Stimulated activated naive CD4-positive, alpha-beta T cell treated with Interleukin-2 at 50 U/mL for 16 hours (primary cell): Measurements from ENCODE around the gene AVPR1B.

Experiments
- DNase-seq: peaks from one replicate; lab custom pipeline; 2025; lab: John Stamatoyannopoulos, UW

AVPR1B gene, protein sequence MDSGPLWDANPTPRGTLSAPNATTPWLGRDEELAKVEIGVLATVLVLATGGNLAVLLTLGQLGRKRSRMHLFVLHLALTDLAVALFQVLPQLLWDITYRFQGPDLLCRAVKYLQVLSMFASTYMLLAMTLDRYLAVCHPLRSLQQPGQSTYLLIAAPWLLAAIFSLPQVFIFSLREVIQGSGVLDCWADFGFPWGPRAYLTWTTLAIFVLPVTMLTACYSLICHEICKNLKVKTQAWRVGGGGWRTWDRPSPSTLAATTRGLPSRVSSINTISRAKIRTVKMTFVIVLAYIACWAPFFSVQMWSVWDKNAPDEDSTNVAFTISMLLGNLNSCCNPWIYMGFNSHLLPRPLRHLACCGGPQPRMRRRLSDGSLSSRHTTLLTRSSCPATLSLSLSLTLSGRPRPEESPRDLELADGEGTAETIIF

GRCh38 chr1:206117151-206117948, at the start of gene AVPR1B:
Gene AVPR1B, minus strand, starts transcription at chr1:206117388. Its CDS starts 498 bp downstream, at chr1:206116890.
- DNase-seq, result peak; percentile 7

DNA sequence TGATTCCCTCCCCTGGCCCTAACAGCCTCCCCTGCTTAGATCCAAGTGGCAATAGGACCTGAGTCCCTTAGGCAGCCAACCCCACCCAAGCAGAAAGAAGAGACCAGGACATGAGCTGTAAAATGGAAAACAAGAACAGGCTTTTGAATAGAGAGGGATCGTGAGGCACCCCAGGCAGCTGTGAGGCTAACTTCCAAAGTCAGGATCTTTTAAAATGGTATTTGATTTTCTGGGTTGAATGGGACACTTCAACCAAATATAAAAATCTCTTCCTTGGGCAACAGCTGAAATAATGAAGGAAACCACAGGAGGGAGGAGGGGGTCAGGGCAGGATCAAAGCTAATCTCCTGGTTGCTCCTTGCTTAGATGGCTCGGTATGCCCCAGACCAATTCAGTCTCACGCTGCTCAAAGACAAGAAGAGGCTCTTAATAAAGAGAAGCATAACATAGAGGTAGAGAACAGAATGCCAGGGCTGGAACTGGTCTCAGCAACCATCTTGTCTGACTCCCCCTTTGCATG, 28.6 kb upstream of the AVPR1B start:
- DNase-seq, result no peak

- no peak for DNase-seq
These were observed 27.4 kb upstream of the AVPR1B start for GRCh38 chr1:206144605-206145004.

DNA sequence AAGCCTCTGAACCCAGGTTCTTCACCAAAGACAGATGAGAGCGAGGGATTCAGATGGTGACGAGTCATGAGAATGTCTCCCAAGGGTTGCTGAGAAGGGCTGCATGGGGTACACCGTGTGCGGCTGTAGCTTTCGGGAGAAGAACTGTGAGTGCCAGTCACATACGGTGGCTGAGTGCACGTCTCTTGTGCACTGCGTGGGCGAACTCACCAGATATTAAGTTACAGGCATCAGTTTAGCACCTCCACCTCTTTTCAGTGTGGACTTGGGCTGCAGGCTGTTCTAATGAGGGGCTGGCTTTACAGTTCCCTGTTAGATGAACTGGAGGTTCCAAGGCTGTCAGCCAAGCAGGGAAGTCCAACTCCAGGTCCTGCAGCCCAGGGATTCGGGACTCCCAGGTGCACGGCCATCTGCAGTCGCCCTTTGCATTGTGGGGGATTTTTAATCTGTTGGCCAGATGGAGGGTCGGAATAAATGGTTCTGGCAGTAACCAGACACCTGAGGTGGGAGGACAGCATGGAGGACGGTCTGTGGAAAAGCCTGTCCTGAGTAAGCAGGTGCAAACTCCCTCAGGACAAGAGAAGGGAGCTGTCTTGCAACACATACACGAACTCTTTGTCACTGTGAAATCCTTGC, 26.5 kb upstream of the AVPR1B start:
- no peak for DNase-seq

GRCh38 chr1:206142770-206143169, 25.6 kb upstream of the AVPR1B start:
- no peak for DNase-seq

DNA sequence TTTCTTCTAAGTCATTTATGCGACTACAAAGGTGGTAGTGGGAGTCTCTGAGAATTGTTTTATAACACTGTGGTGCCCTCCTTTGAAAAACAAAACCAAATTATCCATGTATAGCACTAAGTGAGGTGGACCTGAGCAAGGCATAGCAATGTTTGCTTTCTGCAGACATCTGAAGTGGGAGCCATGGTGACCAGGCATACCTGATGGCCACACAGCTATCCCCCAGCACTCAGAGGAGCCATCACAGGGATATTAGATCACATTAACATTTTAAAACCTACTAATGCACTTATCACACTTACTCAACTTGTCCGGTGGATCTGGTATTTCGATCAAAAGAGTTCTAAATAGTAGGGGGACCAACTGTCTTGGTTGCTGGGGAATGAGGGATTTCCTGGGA, 24.8 kb upstream of the AVPR1B start:
- DNase-seq, result no peak

- DNase-seq, result no peak
These were observed 19.1 kb upstream of the AVPR1B start for GRCh38 chr1:206136241-206136640.

DNA sequence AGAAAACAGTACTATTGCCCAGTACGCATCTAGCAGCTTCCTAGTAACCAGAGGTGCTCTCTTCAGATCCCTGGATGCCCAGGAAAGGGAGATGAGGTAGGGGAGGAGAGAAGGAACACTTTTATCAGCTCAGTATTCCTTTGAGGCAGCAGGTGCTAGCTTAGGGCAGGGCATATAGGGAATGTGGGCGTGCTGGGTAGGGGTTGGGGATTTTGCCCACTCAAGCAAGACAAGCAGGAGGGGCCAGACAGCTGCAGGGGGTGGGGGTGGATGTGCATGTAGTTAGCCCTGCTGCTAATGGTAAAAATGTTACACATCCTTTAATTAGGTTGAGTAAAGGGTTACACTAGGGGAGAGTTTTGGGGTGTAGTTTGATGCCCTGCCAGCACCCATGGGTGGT, 18.1 kb upstream of the AVPR1B start:
- no peak for DNase-seq

DNA sequence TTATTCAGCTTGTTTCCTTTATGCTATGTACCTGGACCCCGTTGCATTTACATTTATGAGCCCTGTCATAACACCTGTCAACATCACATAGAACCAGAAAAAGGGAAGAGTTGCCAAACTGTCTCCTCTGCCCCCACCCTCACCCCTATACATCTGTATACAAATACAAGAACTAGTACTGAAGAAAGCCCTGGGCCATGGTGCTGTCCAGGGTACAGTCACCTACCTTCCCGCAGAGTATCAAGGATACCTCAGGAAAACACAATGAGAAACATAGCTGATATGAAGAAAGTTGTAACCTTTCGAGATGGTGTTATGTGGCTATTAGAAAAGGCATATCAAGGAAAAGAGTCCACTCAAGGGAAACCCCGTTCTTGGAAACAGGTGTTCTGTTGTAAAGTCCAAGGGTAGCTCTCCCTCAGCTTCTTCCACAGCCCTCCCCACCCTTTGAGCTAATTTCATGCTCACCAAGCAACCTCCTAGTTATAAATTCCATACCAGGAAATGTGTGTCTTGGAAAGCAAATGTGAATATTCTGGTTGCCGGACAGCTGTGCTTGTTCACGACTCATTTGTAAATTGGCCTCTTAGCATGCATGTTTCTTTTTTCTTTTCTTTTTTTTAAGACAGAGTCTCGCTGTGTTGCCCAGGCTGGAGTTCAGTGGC, 16.7 kb upstream of the AVPR1B start:
- DNase-seq, result no peak

- no peak for DNase-seq
These were observed 13.8 kb upstream of the AVPR1B start for GRCh38 chr1:206131037-206131436.

- DNase-seq, result no peak
These were observed 11.0 kb upstream of the AVPR1B start for GRCh38 chr1:206128196-206128595.

DNA sequence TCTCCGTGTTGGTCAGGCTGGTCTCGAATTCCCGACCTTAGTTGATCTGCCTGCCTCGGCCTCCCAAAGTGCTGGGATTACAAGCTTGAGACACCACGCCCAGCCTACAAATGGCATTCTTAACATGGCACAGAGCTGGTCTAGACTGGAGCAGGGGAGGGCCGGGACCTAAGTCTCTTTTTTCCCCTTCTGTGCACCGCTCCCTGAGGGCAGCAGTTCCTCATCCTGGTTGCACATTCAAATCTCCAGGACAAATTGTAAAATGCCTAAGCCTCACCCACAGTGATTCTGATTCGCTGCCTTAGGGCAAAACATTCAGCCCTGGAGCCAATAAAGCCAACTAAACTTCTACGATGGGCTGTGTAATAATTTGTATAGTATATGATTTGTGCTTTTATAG, 10.1 kb upstream of the AVPR1B start:
- no peak for DNase-seq

GRCh38 chr1:206125346-206125745, 8.2 kb upstream of the AVPR1B start:
- no peak for DNase-seq

- DNase-seq, result no peak
These were observed 5.5 kb upstream of the AVPR1B start for GRCh38 chr1:206122686-206123085.

DNA sequence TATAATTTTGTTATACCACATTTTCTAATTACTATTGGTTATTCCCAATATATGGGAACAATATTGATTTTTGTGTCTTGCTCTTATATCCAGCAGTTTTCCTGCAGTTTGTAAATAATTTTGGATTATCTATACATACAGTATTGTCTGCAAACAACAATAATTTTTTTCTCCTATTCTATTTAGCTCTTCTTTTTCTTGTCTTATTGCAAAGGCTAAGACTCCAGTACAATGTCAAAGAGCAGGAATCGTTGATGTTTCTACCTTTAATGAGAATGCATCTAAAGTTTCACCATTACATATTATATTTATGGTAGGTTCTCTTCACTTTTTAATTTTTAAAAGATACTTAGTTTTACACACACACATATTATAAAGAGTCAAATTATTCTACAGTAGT, 4.1 kb upstream of the AVPR1B start:
- no peak for DNase-seq

DNA sequence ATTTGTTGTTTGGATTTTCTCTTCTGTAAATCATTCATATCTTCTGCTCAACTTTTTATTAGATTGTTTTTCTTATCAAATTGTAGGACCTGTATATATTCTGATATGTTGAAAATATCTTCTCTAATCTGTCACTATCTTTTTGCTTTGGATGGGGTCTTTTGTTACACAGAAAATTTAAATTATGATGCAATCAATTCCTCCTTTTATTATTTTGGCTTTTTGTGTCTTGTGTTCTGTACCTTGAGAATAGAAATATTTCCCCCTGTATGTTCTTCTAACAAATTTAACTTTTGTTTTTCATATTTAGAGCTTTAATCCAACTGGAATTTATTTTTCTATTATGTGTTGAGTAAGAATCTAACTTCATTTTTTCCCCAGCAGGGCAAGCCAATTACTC, 3.2 kb upstream of the AVPR1B start:
- no peak for DNase-seq

GRCh38 chr1:206116873-206117150, 376 bp downstream of the AVPR1B start:
- no peak for DNase-seq

DNA sequence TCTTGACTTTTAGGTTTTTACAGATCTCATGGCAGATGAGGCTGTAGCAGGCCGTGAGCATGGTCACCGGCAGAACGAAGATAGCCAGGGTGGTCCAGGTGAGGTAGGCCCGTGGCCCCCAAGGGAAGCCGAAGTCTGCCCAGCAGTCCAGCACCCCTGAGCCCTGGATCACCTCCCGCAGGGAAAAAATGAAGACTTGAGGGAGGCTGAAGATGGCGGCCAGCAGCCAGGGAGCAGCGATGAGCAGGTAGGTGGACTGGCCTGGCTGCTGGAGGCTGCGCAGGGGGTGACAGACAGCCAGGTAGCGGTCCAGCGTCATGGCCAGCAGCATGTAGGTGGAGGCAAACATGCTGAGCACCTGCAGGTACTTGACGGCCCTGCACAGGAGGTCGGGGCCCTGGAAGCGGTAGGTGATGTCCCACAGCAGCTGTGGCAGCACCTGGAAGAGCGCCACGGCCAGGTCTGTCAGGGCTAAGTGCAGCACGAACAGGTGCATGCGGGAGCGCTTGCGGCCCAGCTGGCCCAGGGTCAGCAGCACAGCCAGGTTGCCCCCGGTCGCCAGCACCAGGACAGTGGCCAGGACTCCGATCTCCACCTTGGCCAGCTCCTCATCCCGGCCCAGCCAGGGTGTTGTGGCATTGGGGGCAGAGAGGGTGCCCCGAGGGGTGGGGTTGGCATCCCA, 856 bp downstream of the AVPR1B start:
- DNase-seq, result no peak

DNA sequence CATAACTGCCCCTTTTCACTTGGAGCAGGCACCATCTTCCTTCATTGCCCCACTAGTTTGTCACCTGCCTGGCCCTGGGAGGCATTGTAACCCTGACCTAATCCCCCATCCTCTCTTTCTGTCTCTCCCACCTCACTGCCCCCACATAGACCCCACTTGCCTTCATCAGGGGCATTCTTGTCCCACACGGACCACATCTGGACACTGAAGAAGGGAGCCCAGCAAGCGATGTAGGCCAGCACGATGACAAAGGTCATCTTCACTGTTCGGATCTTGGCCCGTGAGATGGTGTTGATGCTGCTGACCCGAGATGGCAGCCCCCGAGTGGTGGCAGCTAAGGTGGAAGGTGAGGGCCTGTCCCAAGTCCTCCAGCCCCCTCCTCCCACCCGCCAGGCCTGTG, 1.4 kb downstream of the AVPR1B start:
- no peak for DNase-seq

DNA sequence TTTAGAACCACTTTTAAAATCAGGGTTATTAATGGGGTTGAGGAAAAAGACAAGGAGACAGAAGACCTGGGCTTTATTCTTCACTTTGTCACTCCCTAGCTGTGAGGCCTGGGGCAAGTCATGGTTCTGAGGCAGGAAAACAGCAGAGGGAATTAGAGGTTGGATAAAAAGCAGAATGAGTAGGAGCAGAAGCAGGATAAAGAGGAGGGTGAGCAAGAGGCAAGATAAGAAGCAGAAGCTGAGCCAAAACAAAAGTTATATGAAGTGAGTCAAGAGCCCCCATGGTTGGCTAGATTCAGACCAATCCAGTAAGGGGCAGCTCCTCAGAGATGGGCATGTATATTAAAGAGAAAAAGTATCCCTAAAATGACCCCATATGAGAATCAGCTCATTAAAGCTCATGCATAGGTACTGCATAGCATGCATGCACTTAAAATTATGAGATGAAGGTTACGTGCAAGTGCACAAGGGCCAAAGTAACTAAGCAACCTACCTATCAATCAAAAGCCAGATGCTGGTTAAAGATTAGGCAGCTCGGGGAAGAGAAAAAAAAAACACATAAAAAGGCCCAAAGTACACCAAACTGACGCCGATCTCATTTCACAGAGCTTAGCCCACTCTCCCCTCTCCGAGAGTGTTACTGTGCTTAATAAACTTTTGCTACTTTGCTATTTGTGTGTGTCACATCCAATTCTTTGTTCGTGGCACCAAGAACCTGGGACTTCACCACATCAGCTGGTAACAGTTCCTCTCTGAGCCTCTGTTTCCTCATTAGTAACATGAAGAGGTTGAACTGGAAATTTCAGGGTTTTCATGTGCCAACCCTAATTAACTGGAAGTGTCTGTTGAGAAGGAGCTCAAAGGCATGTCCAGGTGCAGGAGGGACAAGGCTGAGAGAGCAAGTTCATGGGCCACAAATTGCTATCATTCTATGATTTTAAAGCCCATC, 2.2 kb downstream of the AVPR1B start:
- no peak for DNase-seq
